Activated CD8-positive, alpha-beta memory T cell treated with anti-CD3 and anti-CD28 coated beads for 24 hours (primary cell): ENCODE results near the gene PTCRA.
"Not testable (repeated sequence)": the region's sequence is repeated elsewhere in the genome, so short reads cannot be mapped to it uniquely, and the experiment has no call there.

ENCODE experiments used
- DNase-seq: peaks from one replicate; pipeline ENCODE4 v3.0.0-alpha.2; 2020

Gene PTCRA

DNA sequence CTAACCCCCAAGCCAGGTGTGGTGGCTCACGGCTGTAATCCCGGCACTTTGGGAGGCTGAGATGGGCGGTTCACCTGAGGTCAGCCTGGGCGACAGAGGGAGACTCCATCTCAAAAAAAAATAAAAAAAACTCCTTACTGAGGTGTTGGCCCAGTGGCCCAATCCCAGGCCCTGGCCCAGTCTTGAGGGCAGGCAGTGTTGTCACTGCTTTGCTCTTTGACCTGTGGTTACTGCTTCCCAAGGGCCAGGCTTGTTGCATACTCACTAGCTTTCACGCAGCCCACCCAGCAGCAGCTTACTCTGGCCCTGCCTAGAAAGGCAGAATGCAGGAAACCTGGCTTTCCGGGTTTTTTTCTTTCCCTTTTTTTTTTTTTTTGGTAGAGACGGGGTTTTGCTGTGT lies 26.6 kb downstream of the PTCRA start:
- DNase-seq: no peak

DNA sequence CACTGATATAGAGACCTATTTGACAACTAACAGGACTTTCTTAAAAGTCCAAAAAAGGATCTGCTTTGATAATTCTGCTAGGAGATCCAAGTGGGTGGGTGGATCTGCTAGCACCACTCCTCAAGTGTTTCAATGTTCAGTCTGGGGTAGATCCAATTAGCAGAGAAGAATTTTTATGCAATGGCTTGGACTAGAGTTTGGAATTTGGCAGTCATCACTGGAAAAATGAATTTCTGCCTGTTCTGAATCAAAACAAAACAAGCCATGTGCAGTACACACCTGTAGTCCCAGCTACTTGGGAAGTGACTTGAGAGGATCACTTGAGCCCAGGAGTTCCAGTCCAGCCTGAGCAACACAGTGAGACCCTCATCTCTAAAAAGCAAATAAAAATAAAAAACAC lies 32.1 kb downstream of the PTCRA start:
- DNase-seq: no peak

DNA sequence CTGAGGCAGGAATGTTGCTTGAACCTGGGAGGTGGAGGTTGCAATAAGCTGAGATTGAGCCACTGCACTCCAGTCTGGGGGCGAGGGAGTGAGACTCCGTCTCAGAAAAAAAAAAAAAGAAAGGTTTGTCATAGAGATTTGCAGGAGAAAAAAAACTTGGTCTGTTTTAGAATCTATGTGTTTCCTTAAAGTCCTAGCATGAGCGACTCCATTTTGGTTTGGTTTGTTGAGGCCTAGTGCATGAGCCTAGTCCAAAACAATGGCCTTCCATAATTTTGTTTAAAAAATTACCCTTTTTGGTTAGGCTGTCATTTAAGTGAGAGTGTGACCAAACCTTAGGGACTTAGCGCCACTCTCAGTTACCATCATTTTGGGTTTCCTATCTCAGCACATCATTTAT lies 36.5 kb downstream of the PTCRA start:
- no peak for DNase-seq

DNA sequence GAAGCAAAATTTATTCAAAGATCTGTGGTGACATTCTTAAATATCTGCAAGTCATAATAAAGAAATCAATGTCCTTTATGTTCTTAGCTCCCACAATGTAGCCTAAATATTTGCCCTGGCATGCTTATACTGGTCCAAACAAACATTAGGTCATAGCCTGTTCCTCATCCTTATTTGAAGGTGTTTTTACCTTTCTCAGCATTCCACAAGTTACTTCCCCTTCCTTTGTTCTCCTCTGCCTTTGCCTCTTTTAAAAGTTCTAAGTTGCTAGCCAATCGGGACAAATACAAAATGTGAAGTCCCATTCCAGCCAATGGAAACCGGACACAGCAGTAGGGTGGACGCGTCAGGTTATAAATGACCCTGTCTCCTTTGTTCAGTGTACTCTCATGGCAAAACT lies 38.6 kb downstream of the PTCRA start:
- not testable (repeated sequence) for DNase-seq

DNA sequence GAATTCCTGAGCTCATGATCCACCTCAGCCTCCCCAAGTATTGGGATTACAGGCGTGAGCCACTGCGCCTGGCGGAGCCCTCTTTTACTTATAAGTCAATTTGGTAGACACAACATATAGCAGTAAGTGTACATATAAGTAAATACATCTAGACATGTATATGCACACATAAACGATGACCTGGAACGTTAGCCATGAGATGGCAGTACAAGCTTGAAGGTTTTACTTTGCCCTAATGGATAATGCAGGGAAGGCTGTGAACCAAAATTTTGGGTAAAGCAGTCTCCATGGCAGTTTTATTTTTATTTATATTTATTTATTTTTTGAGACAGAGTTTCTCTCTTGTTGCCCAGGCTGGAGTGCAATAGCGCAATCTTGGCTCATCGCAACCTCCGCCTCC lies 42.3 kb downstream of the PTCRA start:
- no peak for DNase-seq

DNA sequence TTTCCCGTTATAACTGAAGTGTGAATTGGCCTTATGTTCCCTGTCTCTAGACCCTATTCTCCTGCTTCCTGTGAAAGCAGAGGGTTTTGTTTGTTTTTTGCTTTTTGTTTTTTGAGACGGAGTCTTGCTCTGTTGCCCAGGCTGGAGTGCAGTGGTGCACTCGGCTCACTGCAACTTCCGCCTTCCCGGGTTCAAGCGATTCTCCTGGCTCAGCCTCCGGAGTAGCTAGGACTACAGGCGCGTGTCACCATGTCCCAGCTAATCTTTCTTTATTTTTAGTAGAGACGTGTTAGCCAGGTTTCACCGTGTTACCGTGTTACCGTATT lies 44.0 kb downstream of the PTCRA start:
- DNase-seq: no peak

DNA sequence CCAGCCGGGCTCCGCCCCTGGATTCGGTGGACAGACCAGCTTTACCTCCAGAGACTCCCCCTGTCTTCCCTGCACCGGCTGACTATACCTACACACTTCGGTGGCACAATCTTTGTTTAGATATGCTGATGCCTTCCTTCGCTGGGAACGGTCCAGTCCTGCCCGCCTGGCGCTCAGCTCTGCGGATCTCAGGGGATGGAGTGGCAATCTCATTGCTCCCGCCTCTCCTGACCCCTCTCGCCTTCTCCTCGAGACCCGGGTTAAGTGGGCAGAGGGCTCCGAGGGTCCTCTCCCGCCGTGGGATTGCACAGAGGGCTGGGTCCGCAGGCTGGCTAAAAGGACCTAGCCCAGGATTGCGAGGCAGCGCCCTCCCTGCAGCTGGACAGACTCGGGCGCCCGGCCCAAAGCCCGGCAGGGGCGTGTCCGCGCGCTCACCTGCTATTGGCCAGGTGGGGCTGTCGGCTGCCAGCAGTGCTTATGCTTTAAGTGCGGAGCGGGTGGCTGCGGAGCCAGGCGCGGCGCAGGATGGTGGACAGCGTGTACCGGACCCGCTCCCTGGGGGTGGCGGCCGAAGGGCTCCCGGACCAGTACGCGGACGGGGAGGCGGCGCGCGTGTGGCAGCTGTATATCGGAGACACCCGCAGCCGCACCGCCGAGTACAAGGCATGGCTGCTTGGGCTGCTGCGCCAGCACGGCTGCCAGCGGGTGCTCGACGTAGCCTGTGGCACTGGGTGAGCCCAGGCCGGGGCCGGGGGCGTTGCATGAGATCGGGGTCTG lies 44.6 kb downstream of the PTCRA start, which contains the start of gene GNMT:
Gene GNMT, plus strand, starts transcription at position 512 of the 777 bp plus-strand sequence. Its CDS starts 14 bp downstream, at position 526.
- peak; percentile 70 for DNase-seq

DNA sequence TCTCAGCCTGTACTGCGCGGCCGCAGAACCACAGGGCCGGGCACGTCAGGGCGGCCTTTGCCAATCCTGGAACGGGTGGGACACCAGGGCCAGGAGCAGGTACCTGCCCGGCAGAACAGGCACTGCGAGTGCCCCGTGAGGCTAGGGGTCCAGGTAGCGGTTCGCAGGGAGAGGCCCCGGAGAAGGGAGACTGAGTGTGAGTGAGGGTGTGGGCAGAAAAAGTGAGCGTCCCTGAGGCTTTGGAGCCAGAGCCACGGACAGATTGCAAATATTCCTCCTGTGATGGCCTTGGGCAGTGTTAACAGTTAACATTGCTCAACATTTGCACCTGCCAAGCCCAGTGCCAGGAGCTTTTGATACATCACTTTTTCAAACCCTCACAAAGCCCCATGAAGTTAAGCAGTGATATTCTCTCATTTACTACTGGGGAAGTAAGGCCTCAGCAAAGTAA lies 45.2 kb downstream of the PTCRA start:
- DNase-seq: no peak

DNA sequence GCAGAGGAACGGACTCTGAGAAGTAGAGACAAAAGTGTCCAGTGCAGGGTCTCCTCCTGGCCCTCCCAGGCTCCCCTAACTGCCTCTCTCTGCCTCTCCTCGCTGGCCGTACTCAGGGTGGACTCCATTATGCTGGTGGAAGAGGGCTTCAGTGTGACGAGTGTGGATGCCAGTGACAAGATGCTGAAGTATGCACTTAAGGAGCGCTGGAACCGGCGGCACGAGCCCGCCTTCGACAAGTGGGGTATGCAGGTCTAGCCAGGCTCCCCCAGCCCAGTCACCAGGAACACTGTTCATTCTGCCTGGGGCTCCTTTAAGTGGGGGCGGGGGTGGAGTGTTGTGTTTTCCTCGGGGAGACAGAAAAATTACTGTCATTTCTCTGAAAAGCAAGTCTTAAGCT lies 46.2 kb downstream of the PTCRA start:
- no peak for DNase-seq

DNA sequence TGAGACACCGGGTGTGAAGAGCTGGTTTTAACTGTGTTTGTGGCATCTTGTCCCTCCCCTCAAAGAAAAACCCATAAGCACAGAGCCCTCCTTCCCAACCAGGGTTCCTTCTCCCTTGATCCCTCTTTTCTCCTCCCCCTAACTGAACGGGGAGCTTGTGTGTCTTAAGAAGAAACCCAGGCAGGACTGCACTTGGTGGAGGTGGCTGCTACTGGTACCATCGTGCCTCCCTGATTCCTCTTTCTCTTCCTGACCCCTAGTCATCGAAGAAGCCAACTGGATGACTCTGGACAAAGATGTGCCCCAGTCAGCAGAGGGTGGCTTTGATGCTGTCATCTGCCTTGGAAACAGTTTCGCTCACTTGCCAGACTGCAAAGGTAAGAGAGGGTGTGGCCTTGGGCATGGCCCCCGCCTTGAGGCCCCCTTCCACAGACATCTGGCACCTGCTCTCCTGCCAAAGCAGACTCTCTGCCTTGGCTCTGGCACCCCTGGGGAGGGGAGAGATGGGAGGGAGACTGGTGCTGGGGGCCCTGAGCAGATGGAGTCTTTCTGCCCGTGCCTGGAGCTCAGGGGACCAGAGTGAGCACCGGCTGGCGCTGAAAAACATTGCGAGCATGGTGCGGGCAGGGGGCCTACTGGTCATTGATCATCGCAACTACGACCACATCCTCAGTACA lies 46.8 kb downstream of the PTCRA start:
- DNase-seq: no peak

DNA sequence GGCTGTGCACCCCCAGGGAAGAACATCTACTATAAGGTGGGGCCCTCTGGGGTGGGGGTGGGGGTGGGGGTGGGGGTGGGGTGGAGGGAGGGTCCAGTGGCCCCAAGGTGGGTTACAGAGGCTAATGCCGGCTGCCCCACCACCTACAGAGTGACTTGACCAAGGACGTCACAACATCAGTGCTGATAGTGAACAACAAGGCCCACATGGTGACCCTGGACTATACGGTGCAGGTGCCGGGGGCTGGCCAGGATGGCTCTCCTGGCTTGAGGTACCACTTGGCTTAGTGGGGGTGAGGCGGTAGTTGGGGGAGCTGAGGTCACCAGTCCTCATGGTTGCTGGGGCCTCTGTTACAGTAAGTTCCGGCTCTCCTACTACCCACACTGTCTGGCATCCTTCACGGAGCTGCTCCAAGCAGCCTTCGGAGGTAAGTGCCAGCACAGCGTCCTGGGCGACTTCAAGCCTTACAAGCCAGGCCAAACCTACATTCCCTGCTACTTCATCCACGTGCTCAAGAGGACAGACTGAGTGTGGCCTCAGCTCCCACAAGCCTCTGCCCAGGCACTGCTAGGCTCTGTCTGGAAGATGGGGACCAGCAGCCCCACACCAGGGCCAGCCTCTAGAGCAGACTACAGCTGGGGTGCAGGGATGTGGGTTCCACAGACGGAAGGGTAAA lies 47.5 kb downstream of the PTCRA start:
- no peak for DNase-seq

DNA sequence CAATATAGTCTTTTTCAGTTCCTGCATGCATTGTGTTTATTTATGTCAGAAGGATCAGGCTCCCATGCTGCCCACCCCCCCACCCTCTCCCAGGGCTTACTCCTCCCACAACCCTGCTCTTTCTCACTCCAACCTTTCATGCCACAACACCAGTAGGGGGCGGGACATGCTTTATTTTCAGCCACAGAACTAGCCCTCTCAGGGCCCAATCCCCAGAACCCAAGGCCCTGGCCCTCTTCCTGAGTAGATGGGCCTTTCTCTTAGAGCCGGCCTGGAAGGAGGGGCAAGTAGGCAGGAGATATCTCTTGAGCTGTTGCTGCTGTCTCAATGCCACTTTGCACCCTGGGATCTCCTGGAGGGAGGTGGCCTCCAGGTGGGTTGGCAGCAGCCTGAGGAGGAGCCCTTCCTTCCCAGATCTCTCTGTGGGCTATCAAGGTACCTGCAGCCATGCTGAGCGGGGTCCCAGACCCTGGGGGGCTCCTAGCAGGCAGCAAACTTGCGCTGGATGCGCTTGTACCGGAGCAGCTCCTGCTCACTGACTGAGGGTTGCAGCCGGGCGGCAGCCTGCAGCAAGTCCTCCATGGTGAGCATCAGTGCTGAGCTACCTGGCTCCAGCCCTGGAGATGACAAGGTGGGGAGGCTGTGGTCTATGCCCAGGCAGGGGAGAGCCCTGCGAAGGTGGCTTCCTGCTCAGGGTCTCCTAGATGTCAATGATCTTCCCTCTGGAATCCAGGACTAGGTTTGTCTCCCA lies 48.2 kb downstream of the PTCRA start:
- no peak for DNase-seq

DNA sequence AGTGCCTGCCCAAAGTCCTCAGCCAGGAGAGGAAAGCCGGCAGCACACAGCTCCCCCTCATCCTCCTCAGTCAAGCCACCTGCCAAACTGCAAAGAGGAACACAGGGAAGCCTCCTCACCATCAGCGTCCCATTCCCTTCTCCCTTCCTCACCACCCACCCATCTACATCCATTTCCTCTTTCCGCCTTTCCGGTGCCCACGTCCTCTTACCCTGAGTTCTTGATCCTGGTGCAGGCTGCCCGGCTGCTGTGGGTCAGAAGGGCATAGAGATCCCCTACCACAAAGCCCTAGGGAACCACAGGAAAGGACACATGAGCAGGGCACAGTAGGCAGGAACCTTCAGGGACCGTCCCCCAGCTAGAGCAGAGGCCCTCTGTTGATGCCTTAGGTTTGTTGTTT lies 50.7 kb downstream of the PTCRA start:
- no peak for DNase-seq

DNA sequence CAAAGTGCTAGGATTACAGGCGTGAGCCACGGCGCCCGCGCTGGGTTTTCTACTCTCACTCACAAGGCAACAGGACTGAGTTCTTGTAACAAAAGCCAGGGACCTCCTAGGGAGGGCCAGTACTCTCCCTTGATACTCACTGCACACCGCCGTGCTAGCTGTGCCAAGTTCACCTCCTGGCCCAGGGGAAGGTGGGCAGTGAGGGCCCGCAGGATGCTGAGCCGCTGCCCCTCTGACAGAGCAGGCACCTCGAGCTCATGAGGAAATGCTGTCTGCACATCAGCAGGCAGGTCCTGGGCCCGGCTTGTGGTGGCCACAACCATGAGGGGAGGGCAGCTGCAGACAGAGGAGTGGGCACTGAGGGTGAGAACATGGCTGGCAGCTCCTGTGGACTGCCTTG lies 51.4 kb downstream of the PTCRA start:
- no peak for DNase-seq

DNA sequence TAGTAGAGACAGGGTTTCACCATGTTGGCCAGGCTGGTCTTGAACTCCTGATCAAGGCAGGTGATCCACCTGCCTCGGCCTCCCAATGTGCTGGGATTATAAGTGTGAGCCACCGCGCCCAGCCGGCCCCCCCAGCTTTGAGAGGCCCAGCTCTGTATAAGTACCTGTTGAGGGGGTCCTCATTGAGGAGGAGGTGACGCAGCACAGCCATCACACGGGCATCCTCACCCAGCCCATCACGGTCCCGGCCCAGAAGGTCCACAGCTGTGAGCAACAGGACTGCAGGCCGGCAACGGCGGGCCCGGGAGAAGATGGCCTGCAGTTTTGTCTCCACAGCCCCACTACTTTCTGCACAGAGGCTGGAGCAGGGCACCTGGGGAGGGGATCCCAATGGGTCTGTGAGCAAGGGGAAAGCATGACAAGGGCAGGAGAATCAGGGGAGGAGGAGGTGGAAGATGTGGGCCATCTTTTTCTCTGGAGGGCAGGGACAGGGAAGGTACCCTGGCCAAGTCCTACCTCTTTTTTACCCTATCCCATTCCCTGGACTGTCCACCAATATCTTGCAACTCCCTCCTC lies 52.4 kb downstream of the PTCRA start:
- DNase-seq: no peak

DNA sequence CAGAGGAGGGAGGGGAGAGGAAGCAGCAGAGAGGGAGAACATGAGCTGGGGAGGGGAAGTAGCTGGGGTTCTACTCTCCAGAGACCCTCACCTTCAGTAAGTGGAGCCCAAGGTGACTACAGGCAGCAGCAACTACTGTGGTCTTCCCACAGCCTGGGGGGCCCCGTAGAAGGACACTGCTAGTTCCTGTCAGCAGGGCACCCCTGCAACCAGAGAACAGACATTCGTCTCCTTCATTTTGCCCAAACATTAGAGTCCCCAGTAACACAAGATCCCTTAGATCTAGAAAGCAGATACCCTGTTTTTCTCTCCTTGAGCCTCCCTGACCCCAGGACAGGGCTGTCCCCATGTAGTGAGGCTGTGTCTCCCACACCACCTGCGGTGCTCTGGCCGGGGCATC lies 52.9 kb downstream of the PTCRA start:
- DNase-seq: no peak

DNA sequence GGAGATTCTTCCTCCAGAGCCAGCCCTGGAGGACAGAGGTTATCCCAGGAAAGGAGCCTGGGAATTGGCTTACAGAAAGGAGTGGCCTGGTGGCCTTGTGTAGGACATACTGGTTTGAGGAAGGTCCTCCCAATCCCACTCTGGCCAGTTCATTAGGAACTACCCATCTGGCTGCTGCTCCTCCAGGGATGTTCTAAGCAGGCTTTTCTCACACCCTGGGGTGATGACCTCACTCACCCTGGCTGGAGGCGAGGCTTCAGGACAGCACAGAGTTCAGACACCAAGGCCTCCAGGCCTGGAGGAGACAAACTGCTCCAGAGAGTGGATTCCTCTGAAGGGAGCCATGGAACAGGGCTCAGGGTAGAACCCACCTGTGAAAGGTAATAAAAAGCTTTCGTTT lies 53.6 kb downstream of the PTCRA start:
- DNase-seq: no peak

DNA sequence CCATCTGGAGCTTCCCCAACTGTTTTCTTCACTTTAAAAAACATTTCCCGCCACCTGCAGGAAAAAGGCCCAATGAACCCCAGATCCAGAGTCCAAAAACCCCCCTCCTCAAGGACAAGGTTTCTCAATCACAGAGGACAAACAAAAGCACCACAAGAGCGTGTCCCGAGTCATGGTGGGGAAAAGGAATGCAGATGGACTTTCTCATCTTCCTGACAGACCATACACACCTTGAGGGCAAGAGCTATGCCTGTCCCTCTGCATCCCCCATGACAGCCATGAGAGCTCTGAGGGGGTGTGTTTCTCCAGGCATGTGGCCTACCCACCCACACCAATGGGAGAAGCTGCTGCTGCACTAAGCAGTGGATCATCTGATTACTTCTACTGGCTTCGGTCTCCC lies 54.1 kb downstream of the PTCRA start:
- DNase-seq: no peak

DNA sequence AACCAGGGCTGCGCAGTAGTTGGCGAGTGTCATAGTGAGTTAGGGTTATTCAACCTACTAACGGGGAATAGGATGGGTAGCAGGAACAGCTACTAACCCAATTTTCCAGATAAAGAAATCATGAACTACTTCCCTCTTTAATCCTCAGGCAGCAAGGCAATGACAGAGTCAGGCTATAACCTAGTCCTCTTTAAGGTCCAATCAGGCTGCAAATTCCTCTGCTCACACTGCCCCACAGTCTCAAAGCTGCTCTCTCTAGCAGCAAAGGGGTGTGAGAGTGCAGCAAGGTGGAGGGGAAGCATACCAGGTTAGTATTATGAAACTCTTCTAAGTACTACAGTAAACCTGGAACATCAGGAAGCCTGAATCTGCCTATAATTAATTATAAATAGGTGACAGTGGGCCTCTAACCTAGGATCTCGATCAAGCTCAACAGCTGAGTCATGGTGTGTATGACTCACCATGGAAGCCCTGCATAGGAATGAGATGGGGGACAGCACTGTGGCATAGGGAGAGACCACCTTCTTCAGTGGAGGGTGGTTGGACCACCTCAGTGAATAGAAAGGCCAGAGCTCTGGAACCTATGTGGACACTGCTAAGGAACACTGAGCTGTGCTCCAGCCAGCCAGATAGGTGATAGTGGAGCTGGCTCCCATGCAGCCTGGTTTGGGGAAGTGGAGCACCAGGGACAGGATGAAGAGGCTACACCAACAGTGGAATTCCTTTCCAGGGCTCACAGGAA lies 55.2 kb downstream of the PTCRA start:
- DNase-seq: no peak

DNA sequence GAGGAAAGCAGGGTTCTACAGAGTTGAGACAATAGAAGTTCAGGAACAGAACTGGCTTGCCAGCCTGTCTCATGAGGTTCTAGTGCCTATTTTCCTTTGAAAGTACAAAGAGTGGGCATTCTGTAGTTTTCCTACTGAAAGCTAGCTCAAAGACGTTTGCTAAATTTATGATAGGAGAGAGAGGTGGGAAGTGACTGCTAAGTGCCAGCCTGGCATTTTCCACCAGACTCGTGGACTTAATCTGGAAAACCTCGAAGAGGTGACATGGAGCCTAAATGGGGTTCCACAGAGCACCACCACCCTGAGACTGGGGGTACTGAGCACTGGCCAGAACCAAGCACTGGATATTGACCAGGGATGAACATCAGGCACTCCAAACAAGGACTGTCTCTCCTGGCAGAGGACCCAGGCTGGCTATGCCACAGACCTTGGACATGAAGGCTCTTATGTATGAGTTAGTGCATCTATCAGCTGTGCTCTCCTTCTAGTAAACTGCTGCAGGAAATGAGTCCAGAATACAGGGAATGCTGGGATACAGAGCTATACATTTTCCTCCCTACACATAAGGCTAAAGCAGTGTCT lies 56.0 kb downstream of the PTCRA start:
- no peak for DNase-seq

DNA sequence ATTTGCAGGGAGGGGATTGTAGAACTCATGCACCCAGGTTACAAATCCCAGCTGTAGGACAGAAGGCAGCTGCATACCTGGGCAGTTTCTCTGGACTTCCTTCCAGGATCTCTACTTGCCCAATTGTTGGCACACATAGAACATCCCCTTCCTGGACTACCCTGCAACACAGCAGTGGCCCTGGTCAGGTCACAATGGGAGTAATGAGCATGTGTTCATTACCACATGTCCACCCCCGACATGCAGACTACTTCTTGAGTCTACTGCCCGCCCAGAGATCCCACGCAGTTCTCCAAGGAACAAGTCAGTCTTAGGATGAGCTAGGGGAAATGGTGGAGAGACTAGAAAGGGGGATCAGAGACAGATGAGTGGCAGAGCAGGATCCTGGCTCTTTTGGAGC lies 58.1 kb downstream of the PTCRA start:
- DNase-seq: no peak
